OCI-LY7 (cell line): Measurements from ENCODE around the gene NCEH1. TPM values are rescaled to one million over a fixed set of nuclear protein-coding genes. Genes with fewer than 3 reads are reported as not detected.

Source experiments
- BruUV-seq: library from RNA; stranded (reverse); fragments of 400-500 nt; replicated peaks from 2 replicates; lab custom pipeline; 2021; lab: Mats Ljungman, UMichigan
- CTCF ChIA-PET: fragments of 300-600 bp; sonication (Branson Sonifier 250); formaldehyde crosslinking; loops from one replicate; lab custom pipeline; 2022; ENCODE audit warnings: antibody characterized with exemption; ENCODE audit not compliant: unreplicated experiment; lab: Charles Lee
- POLR2A ChIA-PET: fragments of 300-600 bp; sonication (Branson Sonifier 250); formaldehyde crosslinking; loops from one replicate; lab custom pipeline; 2022; ENCODE audit warnings: antibody characterized with exemption; lab: Charles Lee
- DNase-seq: peaks from one replicate; pipeline ENCODE4 v3.0.0-alpha.2; 2015; ENCODE audit warnings: low spot score
- H2AFZ ChIP-seq: fragments of 200-600 bp; sonication (generic), shearing (Covaris generic); 2 replicates; pipeline ENCODE4 v1.6.1; 2014; ENCODE audit warnings: mild to moderate bottlenecking, antibody characterized with exemption, low read length, moderate library complexity
- H3K27ac ChIP-seq: fragments of 200-600 bp; sonication (generic); 2 replicates; pipeline ENCODE4 v1.5.1; 2014; ENCODE audit warnings: mixed run types, low read depth, mild to moderate bottlenecking, moderate library complexity, low read length, inconsistent platforms; ENCODE audit not compliant: poor library complexity, severe bottlenecking
- H3K36me3 ChIP-seq: fragments of 200-600 bp; sonication (generic); 2 replicates; pipeline ENCODE4 v1.6.1; 2014; ENCODE audit warnings: mild to moderate bottlenecking, antibody characterized with exemption, low read length, moderate library complexity, mixed read lengths; ENCODE audit not compliant: insufficient read depth
- H3K4me1 ChIP-seq: fragments of 200-600 bp; sonication (generic); 2 replicates; pipeline ENCODE4 v1.5.1; 2014; ENCODE audit warnings: mild to moderate bottlenecking, low read length; ENCODE audit not compliant: insufficient read depth, poor library complexity, severe bottlenecking
- H3K4me2 ChIP-seq: fragments of 200-600 bp; sonication (generic); 2 replicates; pipeline ENCODE4 v1.6.1; 2014; ENCODE audit warnings: mild to moderate bottlenecking, low read length
- H3K4me3 ChIP-seq: fragments of 200-600 bp; sonication (generic); 2 replicates; pipeline ENCODE4 v1.5.1; 2014; ENCODE audit warnings: mild to moderate bottlenecking, low read depth, low read length; ENCODE audit not compliant: poor library complexity, severe bottlenecking
- H3K79me2 ChIP-seq: fragments of 200-600 bp; sonication (generic); 2 replicates; pipeline ENCODE4 v1.6.1; 2016; ENCODE audit warnings: low read depth, mild to moderate bottlenecking, low read length, moderate library complexity, mixed read lengths; ENCODE audit not compliant: insufficient read depth
- H3K9me2 ChIP-seq: fragments of 200-600 bp; sonication (generic); 2 replicates; pipeline ENCODE4 v1.6.1; 2016; ENCODE audit warnings: mild to moderate bottlenecking, low read length, mixed read lengths; ENCODE audit not compliant: insufficient read depth
- H3K9me3 ChIP-seq: fragments of 200-600 bp; sonication (generic); 2 replicates; pipeline ENCODE4 v1.6.1; 2014; ENCODE audit warnings: mild to moderate bottlenecking, mixed run types, low read length, mixed read lengths
- H4K20me1 ChIP-seq: fragments of 200-600 bp; sonication (generic); 2 replicates; pipeline ENCODE4 v1.6.1; 2014; ENCODE audit warnings: mild to moderate bottlenecking, antibody characterized with exemption, low read length, moderate library complexity, mixed read lengths; ENCODE audit not compliant: insufficient read depth
- CTCF ChIP-seq: fragments of 200-600 bp; sonication (generic); conservative IDR thresholded peaks from 2 replicates; pipeline ENCODE4 v1.5.1; 2014; ENCODE audit warnings: mild to moderate bottlenecking, antibody characterized with exemption, low read length, moderate library complexity, mixed read lengths
- EZH2phosphoT487 ChIP-seq: fragments of 200-600 bp; sonication (generic); IDR thresholded peaks from 2 replicates; pipeline ENCODE4 v1.6.1; 2018; ENCODE audit warnings: low read depth, borderline replicate concordance, mild to moderate bottlenecking, mixed run types, antibody characterized with exemption, low read length, moderate library complexity, mixed read lengths
- intact Hi-C: fragments of 100-400 bp; cut with micrococcal nuclease; formaldehyde crosslinking; loops from one replicate; pipeline ENCODE4 v1.10.0; 2022; ENCODE audit not compliant: unreplicated experiment
- total RNA-seq, 2 experiments: library from RNA; depleted of rRNA in 1 of 2; stranded (reverse); fragments of >200 nt in 1 of 2; shearing (Covaris generic) in 1 of 2; gene quantifications; 2 replicates each; pipeline ENCODE4 v1.2.3, GENCODE V29; 2014 to 2022

Gene NCEH1
- total RNA-seq, 2 experiments from 2014 or later = 2.7 to 8.2 TPM

- H4K20me1 ChIP-seq = no peaks in the 10 kb centered on the region
- BruUV-seq = no TSS peak
- H3K4me2 ChIP-seq = peak overlapping the region; percentile 91
- DNase-seq = peak; percentile 62
- peak overlapping the region; percentile 98 for H2AFZ ChIP-seq
- TF ChIP-seq EZH2phosphoT487 = no peak
- TF ChIP-seq CTCF = no peak; the same call in 1 of the 2 replicates
- H3K79me2 ChIP-seq = no peaks in the 10 kb centered on the region
- no peaks in the 10 kb centered on the region for H3K9me3 ChIP-seq
- H3K4me3 ChIP-seq = peak overlapping the region; percentile 88
- no peaks in the 10 kb centered on the region for H3K9me2 ChIP-seq
- H3K27ac ChIP-seq = peak overlapping the region; percentile 32
- H3K4me1 ChIP-seq = peaks cover 20% of the 10 kb centered on the region
- POLR2A ChIA-PET = interaction anchor here (0.7 to 3.1 kb wide), 7 partner anchors 11 to 40 kb away, joined by 4 to 12 read pairs (median 5); partner anchors contain the start of gene ECT2
- CTCF ChIA-PET = interaction anchor here (1.0 to 1.4 kb wide), 2 partner anchors 15 to 38 kb away, joined by 3 read pairs; no protein-coding TSS in a partner anchor
- H3K36me3 ChIP-seq = no peaks in the 10 kb centered on the region
- intact Hi-C loops = loop anchor here (2.0 kb wide), 2 partner anchors 39 kb away; partner anchors contain the start of gene ECT2
These were observed 558 bp upstream of the NCEH1 start for GRCh38 chr3:172711454-172711795.

GRCh38 chr3:172709774-172710663, 848 bp downstream of the NCEH1 start:
- TF ChIP-seq EZH2phosphoT487 = no peak
- no peak for TF ChIP-seq CTCF
- intact Hi-C loops = loop anchor here (2.0 kb wide), 2 partner anchors 37 to 41 kb away; partner anchors contain the start of gene ECT2
- no peak overlapping the region for H3K27ac ChIP-seq
- DNase-seq = peak; percentile 22
- peak overlapping the region; percentile 91 for H3K4me2 ChIP-seq
- ChIA-PET POLR2A (interaction anchor here (0.5 to 3.1 kb wide), 8 partner anchors 13 to 958 kb away, joined by 3 to 12 read pairs (median 4); partner anchors contain the start of gene ECT2), CTCF (interaction anchor here (1.2 to 1.4 kb wide), 2 partner anchors 37 to 187 kb away, joined by 3 read pairs; partner anchors contain the start of gene TNFSF10)
- no peaks in the 10 kb centered on the region for H3K9me3 ChIP-seq
- H4K20me1 ChIP-seq = no peaks in the 10 kb centered on the region
- peak overlapping the region; percentile 88 for H3K4me3 ChIP-seq
- H3K4me1 ChIP-seq = peaks cover 20% of the 10 kb centered on the region
- no peaks in the 10 kb centered on the region for H3K9me2 ChIP-seq
- BruUV-seq = no TSS peak
- H3K36me3 ChIP-seq = no peaks in the 10 kb centered on the region
- no peaks in the 10 kb centered on the region for H3K79me2 ChIP-seq
- peak overlapping the region; percentile 98 for H2AFZ ChIP-seq
